CD14-positive monocyte (primary cell): ENCODE measurements around the gene PRCP. TPM values are rescaled to one million over a fixed set of nuclear protein-coding genes. Genes with fewer than 3 reads are reported as not detected.

ENCODE experiments used
- DNase-seq, 3 donors: peaks; one replicate each; pipeline ENCODE4 v3.0.0-alpha.2; 2011 to 2022
- H2AFZ ChIP-seq: 2 replicates; pipeline ENCODE4 v1.6.0; 2012; ENCODE audit warnings: mild to moderate bottlenecking, low read depth, low read length, inconsistent platforms; ENCODE audit not compliant: insufficient read depth, poor library complexity, severe bottlenecking
- H3K27ac ChIP-seq, 2 donors: 1 replicate in 1 of 2; 2 replicates in 1 of 2; pipeline ENCODE4 v1.5.1; 2012 to 2013; ENCODE audit warnings: low read length in 2 of 2, control low read depth in 1 of 2, inconsistent platforms in 1 of 2, low read depth in 1 of 2, mild to moderate bottlenecking in 1 of 2
- H3K27me3 ChIP-seq, 2 donors: one replicate each; pipeline versions ENCODE4 v1.6.0 to v1.6.1; 2011 to 2013; ENCODE audit warnings: low read length in 2 of 2; ENCODE audit not compliant: control insufficient read depth in 2 of 2, insufficient read depth in 2 of 2
- H3K36me3 ChIP-seq, 2 donors: replicated peaks in 1 of 2; 1 replicate in 1 of 2; 2 replicates in 1 of 2; pipeline versions ENCODE4 v1.5.1 to v1.6.1; 2012 to 2013; ENCODE audit warnings: low read length in 2 of 2, control low read depth in 1 of 2, inconsistent platforms in 1 of 2, mild to moderate bottlenecking in 1 of 2; ENCODE audit not compliant: insufficient read depth in 2 of 2, control insufficient read depth in 1 of 2
- H3K4me1 ChIP-seq, 2 donors: 1 replicate in 1 of 2; 2 replicates in 1 of 2; pipeline versions ENCODE4 v1.5.1 to v1.6.1; 2012 to 2013; ENCODE audit warnings: low read length in 2 of 2, control low read depth in 1 of 2, inconsistent platforms in 1 of 2, mild to moderate bottlenecking in 1 of 2, moderate library complexity in 1 of 2; ENCODE audit not compliant: insufficient read depth in 2 of 2, control insufficient read depth in 1 of 2
- H3K4me2 ChIP-seq: replicated peaks from 2 replicates; pipeline ENCODE3; 2012; ENCODE audit warnings: low read length, moderate library complexity, mild to moderate bottlenecking; ENCODE audit not compliant: poor library complexity, severe bottlenecking; ENCODE audit errors: extremely low read depth
- H3K4me3 ChIP-seq, 3 experiments: fragments of 200-600 bp in 1 of 3; sonication (generic) in 1 of 3; replicated peaks in 1 of 3; 1 replicate in 2 of 3; 2 replicates in 1 of 3; pipeline ENCODE4 v1.5.1; 2011 to 2013; ENCODE audit warnings: low read length in 3 of 3, mild to moderate bottlenecking in 3 of 3, control low read depth in 2 of 3, low read depth in 2 of 3, inconsistent platforms in 1 of 3, moderate library complexity in 1 of 3
- H3K79me2 ChIP-seq: 2 replicates; pipeline ENCODE4 v1.6.0; 2012; ENCODE audit warnings: mild to moderate bottlenecking, control low read depth, inconsistent platforms, low read length, moderate library complexity; ENCODE audit not compliant: insufficient read depth
- H3K9ac ChIP-seq: 2 replicates; pipeline ENCODE4 v1.6.0; 2017; ENCODE audit warnings: low read length, mild to moderate bottlenecking; ENCODE audit not compliant: insufficient read depth, poor library complexity, severe bottlenecking
- H3K9me3 ChIP-seq, 2 donors: replicated peaks in 1 of 2; 1 replicate in 1 of 2; 2 replicates in 1 of 2; pipeline versions ENCODE4 v1.5.1 to v1.6.1; 2012 to 2013; ENCODE audit warnings: low read length in 2 of 2, control low read depth in 1 of 2; ENCODE audit not compliant: control insufficient read depth in 1 of 2, insufficient read depth in 1 of 2
- H4K20me1 ChIP-seq: 2 replicates; pipeline ENCODE4 v1.6.0; 2012; ENCODE audit warnings: mild to moderate bottlenecking, low read length, control low read depth, moderate library complexity; ENCODE audit not compliant: insufficient read depth
- H3K27ac Mint-ChIP-seq, 7 donors: one replicate each; pipeline ENCODE4 v1.8.0; 2020; ENCODE audit warnings: mild to moderate bottlenecking in 7 of 7, mixed read lengths in 7 of 7, moderate library complexity in 6 of 7, inconsistent platforms in 2 of 7
- H3K27me3 Mint-ChIP-seq, 3 donors: one replicate each; pipeline ENCODE4 v1.8.0; 2021 to 2022; ENCODE audit warnings: low read depth in 3 of 3, mild to moderate bottlenecking in 3 of 3, mixed read lengths in 3 of 3, moderate library complexity in 3 of 3, inconsistent platforms in 1 of 3
- H3K36me3 Mint-ChIP-seq, 2 donors: one replicate each; pipeline ENCODE4 v1.8.0; 2020; ENCODE audit warnings: mixed read lengths in 2 of 2, inconsistent platforms in 1 of 2, mild to moderate bottlenecking in 1 of 2
- H3K4me1 Mint-ChIP-seq: one replicate; pipeline ENCODE4 v1.8.0; 2020; ENCODE audit warnings: mild to moderate bottlenecking, mixed read lengths
- H3K4me3 Mint-ChIP-seq, 2 donors: one replicate each; pipeline ENCODE4 v1.8.0; 2020; ENCODE audit warnings: mild to moderate bottlenecking in 2 of 2, mixed read lengths in 2 of 2, moderate library complexity in 1 of 2
- H3K9me3 Mint-ChIP-seq, 7 donors: one replicate each; pipeline ENCODE4 v1.8.0; 2020 to 2022; ENCODE audit warnings: mixed read lengths in 7 of 7, mild to moderate bottlenecking in 6 of 7, moderate library complexity in 6 of 7, inconsistent platforms in 2 of 7
- CTCF ChIP-seq: fragments of 200-600 bp; IDR thresholded peaks from one replicate; pipeline ENCODE4 v1.8.0; 2022; ENCODE audit warnings: antibody characterized with exemption, mild to moderate bottlenecking
- WGBS: methylation state at CpG from one replicate; pipeline ENCODE4 v1.1.5; 2013; ENCODE audit warnings: missing lambda C conversion rate; ENCODE audit not compliant: insufficient coverage; 5-methylcytosine and 5-hydroxymethylcytosine counted together
- intact Hi-C, 2 donors: fragments of 100-400 bp; cut with micrococcal nuclease; formaldehyde crosslinking; loops; one replicate each; pipeline versions ENCODE4 v1.15.0 to v1.15.1; 2023
- polyA plus RNA-seq, 3 donors: library from polyadenylated mRNA; depleted of rRNA in 1 of 3; unstranded in 2 of 3; stranded (reverse) in 1 of 3; fragments of 300-500 nt in 2 of 3; fragments of >200 nt in 1 of 3; fragmentation: Illumina TruSeq in 2 of 3; gene quantifications; 1 replicate in 2 of 3; 2 replicates in 1 of 3; pipeline ENCODE4 v1.2.3, GENCODE V29; 2012 to 2021

PRCP gene
- polyA plus RNA-seq, 3 donors = 68.0 to 228 (median 186) TPM

GRCh38 chr11:82823647-82824619 lies 76.3 kb downstream of the PRCP start:
- Histone ChIP-seq H3K9ac (no peak overlapping the region), H4K20me1 (no peaks in the 10 kb centered on the region), H3K4me2 (no peak overlapping the region), H3K27ac (no peak overlapping the region), H2AFZ (no peak overlapping the region), H3K27me3 (no peaks in the 10 kb centered on the region), H3K4me1 (no peaks in the 10 kb centered on the region), H3K79me2 (no peaks in the 10 kb centered on the region), H3K9me3 (no peaks in the 10 kb centered on the region), H3K36me3 (peaks cover 14 to 21% of the 10 kb centered on the region in 2 donors), H3K4me3 (no peak overlapping the region)
- Mint-ChIP-seq H3K4me1 (peaks cover 6% of the 10 kb centered on the region), H3K9me3 (no peaks in the 10 kb centered on the region), H3K27me3 (no peaks in the 10 kb centered on the region), H3K27ac (peak overlapping the region in 1 of 7 donors; percentile 2), H3K36me3 (peaks cover 35 to 38% of the 10 kb centered on the region in 2 donors), H3K4me3 (no peak overlapping the region)
- intact Hi-C loops = no loop called here
- WGBS = 100% methylated on average over 1 of the region's 2 CpGs
- no peak for DNase-seq
- TF ChIP-seq CTCF = no peak

DNA sequence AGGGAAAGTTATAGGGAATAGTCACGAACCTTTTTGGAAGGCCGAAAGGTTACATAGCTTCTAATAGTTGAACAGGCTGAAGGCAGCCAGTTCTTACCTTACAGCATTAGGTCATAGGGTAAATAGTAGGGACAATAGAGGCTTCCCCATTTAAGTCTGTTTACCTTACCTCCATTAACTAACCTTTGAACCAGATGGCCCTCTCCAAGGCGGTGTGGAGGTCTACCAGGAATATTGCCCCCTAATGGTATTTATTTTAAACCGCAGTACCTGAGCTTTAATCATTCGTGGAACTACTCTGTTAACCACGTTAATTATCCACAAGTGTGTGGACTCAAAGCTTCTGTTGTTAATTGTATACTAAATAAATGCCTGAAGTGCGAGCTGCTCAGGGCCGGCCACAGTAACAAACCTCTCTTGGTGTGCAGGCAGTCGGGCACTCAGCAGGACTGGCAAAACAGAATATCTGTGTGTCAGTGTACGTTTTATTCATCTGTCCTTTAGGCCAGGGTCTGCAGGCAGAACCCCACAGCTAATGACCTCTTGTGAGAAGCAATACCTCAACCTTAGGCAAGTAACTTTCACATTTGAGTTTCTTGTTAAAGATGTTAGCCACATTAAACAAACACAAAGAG lies 81.7 kb downstream of the PRCP start:
- Histone ChIP-seq H3K27ac (no peak overlapping the region), H3K4me2 (no peak overlapping the region), H3K36me3 (peaks cover 4 to 5% of the 10 kb centered on the region in 2 donors), H2AFZ (no peak overlapping the region), H3K27me3 (no peaks in the 10 kb centered on the region), H3K79me2 (no peaks in the 10 kb centered on the region), H4K20me1 (no peaks in the 10 kb centered on the region), H3K4me1 (no peaks in the 10 kb centered on the region), H3K9ac (no peak overlapping the region), H3K4me3 (no peak overlapping the region), H3K9me3 (no peaks in the 10 kb centered on the region)
- TF ChIP-seq CTCF = no peak
- no peak for DNase-seq
- H3K36me3 Mint-ChIP-seq = peaks cover 9 to 11% of the 10 kb centered on the region in 2 donors
- no peak overlapping the region for H3K4me3 Mint-ChIP-seq
- intact Hi-C loops = no loop called here
- no peak overlapping the region for H3K27ac Mint-ChIP-seq
- no peaks in the 10 kb centered on the region for H3K9me3 Mint-ChIP-seq
- H3K4me1 Mint-ChIP-seq = no peaks in the 10 kb centered on the region
- WGBS = no CpG with 5 or more reads among the region's 10 CpGs
- peaks cover 0 to 5% (median 2%) of the 10 kb centered on the region in 3 donors for H3K27me3 Mint-ChIP-seq
